ENCODE data around the gene SSBP3. TPM values are rescaled to one million over a fixed set of nuclear protein-coding genes. Genes with fewer than 3 reads are reported as not detected.

The SSBP3 gene
- total and polyA plus RNA-seq, 4 donors: 7.7 to 24.7 (median 17.3) TPM

- H3K36me3 ChIP-seq (ENCODE audit: control insufficient read depth in 4 of 4, insufficient read depth in 3 of 4, low read depth in 1 of 4, low read length in 3 of 4): no peaks in the 10 kb centered on the region
- H3K4me1 ChIP-seq (ENCODE audit: control insufficient read depth in 4 of 4, insufficient read depth in 4 of 4, low read length in 3 of 4): peaks cover 17 to 34% (median 29%) of the 10 kb centered on the region in 4 donors
- TF ChIP-seq TAF1 (conservative IDR thresholded peaks at IDR 0.05) (no peak), FOXA2 (IDR thresholded peaks at IDR 0.05) (no peak), RXRA (IDR thresholded peaks at IDR 0.05) (no peak), RAD21 (IDR thresholded peaks at IDR 0.05) (no peak), SP1 (IDR thresholded peaks at IDR 0.05) (no peak), ZBTB33 (IDR thresholded peaks at IDR 0.05) (no peak), HNF4A (conservative IDR thresholded peaks at IDR 0.05) (no peak), HNF4G (IDR thresholded peaks at IDR 0.05) (no peak), FOXA1 (IDR thresholded peaks at IDR 0.05) (no peak), ATF3 (IDR thresholded peaks at IDR 0.05) (no peak), JUND (IDR thresholded peaks at IDR 0.05) (no peak), CTCF (IDR thresholded peaks at IDR 0.05; ENCODE audit: low read depth, low read length, missing input control) (no peak), MAX (IDR thresholded peaks at IDR 0.05) (no peak), YY1 (IDR thresholded peaks at IDR 0.05) (no peak), GABPA (IDR thresholded peaks at IDR 0.05 in 1 of 2, conservative IDR thresholded peaks at IDR 0.05 in 1 of 2) (no peak), EGR1 (IDR thresholded peaks at IDR 0.05; ENCODE audit: low read depth in 2 of 2) (no peak), REST (IDR thresholded peaks at IDR 0.05) (no peak), NR2F2 (IDR thresholded peaks at IDR 0.05) (no peak)
- H3K9me3 ChIP-seq (ENCODE audit: control insufficient read depth in 4 of 4, low read length in 3 of 4): no peaks in the 10 kb centered on the region
- no peak for DNase-seq (ENCODE audit: low spot score)
- H3K27me3 ChIP-seq (ENCODE audit: control insufficient read depth in 4 of 4, insufficient read depth in 4 of 4, low read length in 3 of 4): no peaks in the 10 kb centered on the region
- H3K27ac ChIP-seq (ENCODE audit: low read depth in 1 of 2, low read length in 2 of 2): peak overlapping the region in 1 of 2 donors; percentile 31
- H3K4me3 ChIP-seq (ENCODE audit: low read depth in 1 of 3, low read length in 3 of 3): no peak overlapping the region
- WGBS: 87% methylated on average over 10 of the region's 10 CpGs
- H3K9ac ChIP-seq (ENCODE audit: low read depth in 1 of 2, low read length in 2 of 2): no peak overlapping the region
These were observed 113.9 kb downstream of the SSBP3 start for GRCh38 chr1:54292002-54292911.

All from liver (tissue), 9 donors.